NCI-H2171 treated with DMSO at 0.1 percent for 48 hours (cell line): Measurements from ENCODE around the gene KRT16.
"Not testable (repeated sequence)": the region's sequence is repeated elsewhere in the genome, so short reads cannot be mapped to it uniquely, and the experiment has no call there.

Source experiments
- DNase-seq: peaks from one replicate; lab custom pipeline; 2025; lab: John Stamatoyannopoulos, UW

The KRT16 gene

GRCh38 chr17:41628073-41628370 lies 15.5 kb upstream of the KRT16 start:
- DNase-seq, result not testable (repeated sequence)

DNA sequence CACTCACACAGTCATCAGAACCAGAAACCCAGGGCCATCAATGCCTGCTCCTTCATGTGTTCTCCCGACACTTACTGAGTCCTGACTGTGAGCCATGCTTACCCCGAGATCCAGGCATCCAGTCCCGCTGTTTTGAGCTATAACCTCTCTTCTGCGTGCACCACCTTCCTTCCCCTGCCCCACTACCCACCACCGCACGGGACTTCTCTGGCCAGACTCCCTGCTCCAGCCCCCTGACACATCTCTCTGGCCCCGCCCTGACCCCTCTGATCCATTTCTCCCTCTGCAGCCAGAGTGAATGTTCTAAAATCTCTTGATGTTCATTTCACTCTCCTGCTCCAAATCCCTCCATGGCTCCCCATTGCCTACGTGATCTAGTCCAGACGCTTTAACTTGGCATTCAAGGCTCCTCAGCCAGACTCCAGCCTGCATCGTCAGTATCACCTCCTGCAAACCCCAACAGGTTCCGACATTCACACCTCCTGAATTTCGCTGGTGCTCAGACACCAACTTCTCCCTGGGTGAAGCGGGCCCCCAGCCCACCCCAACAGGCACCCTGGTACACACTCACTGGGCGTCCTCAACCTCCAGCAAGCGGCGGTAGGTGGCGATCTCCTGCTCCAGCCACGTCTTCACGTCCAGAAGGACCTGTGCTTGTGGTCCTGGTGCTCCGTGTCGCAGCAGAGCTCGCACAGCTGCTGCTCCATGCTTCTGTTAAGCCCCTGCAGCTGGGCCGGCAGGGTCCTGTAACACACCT lies 14.9 kb upstream of the KRT16 start:
- DNase-seq, result no peak

GRCh38 chr17:41626914-41627295 lies 14.3 kb upstream of the KRT16 start:
- DNase-seq, result not testable (repeated sequence)

- not testable (repeated sequence) for DNase-seq
Observed at GRCh38 chr17:41626028-41626913, 13.7 kb upstream of the KRT16 start.

DNA sequence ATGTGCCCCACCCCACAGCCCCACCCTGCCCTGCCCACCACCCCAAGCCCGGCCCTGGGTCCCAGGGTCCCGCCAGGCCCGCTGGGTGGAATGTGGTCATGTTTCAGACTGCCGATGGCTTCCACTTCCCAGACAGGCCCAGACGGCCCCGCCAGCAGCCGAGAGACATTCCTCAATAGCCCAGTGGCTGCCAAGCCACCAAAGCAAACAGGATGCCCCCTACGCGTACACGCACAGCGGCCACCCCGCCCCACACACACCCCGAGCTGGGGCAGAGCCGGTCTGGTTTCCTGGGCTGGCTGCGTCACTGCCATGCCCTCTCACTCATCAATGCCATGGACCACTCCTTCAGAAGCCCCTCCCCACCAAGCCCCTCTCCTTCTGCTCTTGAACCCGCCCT lies 13.0 kb upstream of the KRT16 start:
- DNase-seq, result no peak

- DNase-seq, result peak; percentile 50
Observed at GRCh38 chr17:41624208-41625101, 11.9 kb upstream of the KRT16 start, which contains the start of gene KRT17. TSS of gene KRT17 (minus strand) at chr17:41624575. CDS start at chr17:41624509, 66 bp downstream.

GRCh38 chr17:41623184-41623861 lies 10.8 kb upstream of the KRT16 start:
- DNase-seq, result not testable (repeated sequence)

- DNase-seq, result not testable (repeated sequence)
Observed at GRCh38 chr17:41622340-41623183, 10.0 kb upstream of the KRT16 start.

DNA sequence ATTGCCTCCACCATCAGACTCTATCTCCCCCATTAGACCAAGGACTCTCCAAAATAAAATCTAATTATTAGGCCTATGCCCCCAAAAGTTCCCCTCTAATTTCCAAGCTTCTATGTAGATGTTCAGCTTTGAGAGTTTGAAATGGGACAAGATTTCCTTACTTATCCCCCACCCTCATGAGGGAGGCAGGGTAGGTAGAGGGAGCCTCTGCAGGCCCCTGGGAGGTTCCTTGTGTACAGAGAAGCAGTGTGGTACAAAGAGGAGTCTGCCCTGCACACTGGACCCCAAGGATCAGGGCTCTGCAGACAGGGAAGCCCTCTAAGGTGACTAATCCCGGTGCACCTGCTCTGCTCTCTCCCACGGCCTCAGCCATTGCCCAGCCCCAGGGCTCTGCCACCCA lies 9.3 kb upstream of the KRT16 start:
- DNase-seq, result no peak

DNA sequence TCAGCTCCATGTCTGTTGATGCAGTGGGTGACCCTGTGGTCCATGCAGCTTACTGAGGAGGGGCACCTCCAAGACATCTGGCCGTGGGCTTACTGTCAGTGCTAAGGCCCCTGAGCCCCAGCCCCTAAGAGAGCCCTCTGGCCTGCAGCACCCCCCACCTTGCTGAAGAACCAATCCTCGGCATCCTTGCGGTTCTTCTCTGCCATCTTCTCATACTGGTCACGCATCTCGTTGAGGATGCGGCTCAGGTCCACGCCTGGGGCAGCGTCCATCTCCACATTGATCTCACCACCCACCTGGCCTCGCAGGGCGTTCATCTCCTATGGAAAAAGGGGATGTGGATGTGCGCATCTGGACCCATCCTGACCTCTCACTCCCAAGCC lies 8.9 kb upstream of the KRT16 start:
- not testable (repeated sequence) for DNase-seq

DNA sequence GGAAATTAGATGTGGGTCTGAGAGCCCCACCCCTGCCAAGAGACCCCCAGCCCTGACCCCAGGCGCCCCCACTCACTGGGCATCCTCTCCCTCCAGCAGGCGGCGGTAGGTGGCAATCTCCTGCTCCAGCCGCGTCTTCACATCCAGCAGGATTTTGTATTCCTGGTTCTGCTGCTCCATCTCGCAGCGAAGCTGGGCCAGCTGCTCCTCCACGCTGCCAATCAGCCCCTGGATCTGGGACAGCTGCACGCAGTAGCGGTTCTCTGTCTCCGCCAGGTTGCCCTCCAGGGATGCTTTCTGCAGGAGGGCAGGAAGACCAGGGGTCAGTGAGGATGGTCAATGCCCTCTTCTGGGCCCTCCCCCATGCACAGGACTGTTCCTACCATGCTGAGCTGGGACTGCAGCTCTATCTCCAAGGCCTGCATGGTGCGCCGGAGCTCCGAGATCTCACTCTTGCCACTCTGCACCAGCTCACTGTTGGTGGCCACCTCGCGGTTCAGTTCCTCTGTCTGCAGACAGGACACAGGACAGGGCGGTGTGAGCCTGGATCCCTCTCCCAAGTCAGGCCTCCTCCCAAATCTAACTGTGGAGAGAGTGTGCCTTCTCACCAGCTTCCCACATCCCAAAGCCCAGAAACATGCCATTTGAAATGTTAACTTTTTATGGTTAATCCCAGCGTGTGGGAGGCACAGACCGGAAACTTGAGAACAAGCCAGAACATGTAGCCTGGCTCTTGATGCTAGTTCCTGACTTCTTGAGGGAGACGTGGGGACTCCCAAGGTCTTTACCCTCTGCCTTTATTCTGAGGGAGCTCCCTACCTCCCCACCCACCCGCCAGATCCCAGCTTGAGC lies 8.2 kb upstream of the KRT16 start:
- DNase-seq, result no peak

DNA sequence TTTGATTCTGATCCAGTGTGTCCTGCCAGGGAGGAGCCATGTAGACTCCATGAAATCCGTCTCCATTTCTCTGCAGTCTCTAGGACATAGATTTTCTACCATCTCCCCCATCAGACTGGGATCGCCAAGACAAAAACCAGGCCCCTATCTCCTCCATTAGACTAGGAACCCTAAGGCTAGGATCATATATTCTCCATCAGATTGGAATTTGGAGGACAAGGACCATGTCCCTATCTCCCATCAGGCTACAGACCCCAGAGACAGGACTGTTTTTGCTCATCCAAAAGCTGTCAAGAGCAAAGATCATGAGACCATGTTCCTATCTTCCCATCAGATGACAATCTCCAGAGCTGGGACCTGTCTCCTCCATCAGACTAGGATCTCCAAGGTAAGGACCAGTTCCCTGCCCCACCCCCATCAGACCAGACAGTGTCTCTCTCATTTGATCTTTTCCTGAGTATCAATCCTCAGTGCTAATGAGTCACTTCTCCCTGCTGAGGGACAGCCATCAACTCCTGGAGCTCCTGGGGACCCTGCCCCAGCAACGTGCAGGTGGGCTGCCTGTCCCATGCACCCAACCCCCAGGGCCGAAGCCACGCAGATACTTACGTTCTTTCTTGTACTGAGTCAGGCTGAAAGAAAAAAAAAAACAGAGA lies 7.5 kb upstream of the KRT16 start:
- not testable (repeated sequence) for DNase-seq

DNA sequence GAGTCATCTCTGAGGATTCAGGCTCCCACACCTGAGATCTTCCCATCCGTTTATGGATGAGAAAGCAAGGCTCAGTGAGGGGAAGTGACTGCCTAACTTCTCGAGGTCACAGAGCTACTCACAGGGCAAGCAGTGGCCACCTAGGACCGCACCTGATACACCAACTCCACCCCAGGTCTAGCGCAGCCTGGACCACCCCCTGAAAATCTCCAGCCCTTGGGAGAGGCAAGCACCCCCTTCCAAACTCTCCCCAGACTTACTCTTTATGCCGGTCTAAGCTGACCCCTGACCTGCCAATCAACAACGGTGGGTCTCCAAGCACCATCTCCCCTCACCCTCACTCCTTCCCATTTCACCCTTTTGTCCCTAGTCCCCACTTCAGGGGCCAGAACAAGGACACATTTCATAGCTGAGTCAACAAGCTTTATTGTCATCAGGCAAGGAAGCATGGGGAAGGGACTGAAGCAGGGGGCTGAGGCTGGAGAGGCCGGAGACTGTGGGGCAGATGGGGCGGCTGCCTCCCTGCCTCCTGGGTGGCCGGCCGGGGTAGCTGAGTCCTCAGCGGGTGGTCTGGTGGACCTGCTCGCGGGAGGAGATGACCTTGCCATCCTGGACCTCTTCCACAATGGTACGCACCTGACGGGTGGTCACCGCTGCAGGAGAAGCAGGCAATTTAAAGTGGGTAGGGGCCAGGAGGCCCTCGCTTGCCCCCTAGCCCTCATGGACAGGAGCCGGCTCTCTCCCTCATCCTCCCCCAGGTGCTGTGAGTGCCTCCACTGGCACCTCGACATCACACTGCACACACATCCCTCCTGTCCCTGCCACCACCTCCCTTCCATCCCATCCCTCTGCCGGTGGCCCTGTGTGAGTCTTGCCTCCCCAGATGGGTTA lies 6.7 kb upstream of the KRT16 start:
- DNase-seq, result no peak

GRCh38 chr17:41618341-41619035 lies 5.9 kb upstream of the KRT16 start:
- no peak for DNase-seq

DNA sequence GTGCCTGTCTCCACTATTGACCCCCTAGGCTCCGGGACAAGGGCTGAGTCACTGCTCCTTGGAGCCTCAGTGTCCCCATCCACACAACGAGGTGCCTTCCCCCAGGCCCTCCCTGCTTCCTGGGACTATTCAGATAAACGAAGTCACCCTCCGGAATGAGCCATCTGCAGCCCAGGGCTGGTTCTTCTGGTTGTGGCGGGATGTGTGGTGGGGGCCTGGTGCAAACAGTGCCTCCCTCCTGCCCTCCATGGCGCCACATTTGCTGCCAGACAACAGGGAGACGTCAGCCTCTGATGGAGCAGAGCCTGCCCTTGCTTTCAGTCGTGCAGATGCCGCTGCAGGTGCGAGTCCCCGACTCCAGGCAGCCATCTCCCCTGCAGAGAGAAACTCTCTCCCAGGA lies 5.1 kb upstream of the KRT16 start:
- no peak for DNase-seq

DNA sequence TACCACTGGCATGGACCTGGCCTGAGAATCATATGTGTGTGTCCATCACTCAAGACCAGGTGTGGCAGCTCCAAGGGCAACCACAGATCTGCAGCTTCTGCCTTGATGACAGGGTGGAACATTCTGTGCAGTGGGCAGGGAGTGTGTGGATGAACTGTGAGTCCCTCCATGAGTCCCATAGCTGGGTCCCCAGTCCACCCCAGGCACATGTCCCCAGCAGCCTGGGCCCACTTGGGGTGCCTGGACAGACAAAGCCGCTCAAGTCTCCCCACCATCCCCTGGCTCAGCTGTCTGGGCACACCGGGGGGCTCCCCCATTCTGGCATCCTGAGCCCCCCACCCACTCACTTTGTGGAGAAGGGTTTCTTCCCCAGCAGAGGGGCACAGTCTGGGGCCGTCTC lies 4.6 kb upstream of the KRT16 start:
- DNase-seq, result no peak

DNA sequence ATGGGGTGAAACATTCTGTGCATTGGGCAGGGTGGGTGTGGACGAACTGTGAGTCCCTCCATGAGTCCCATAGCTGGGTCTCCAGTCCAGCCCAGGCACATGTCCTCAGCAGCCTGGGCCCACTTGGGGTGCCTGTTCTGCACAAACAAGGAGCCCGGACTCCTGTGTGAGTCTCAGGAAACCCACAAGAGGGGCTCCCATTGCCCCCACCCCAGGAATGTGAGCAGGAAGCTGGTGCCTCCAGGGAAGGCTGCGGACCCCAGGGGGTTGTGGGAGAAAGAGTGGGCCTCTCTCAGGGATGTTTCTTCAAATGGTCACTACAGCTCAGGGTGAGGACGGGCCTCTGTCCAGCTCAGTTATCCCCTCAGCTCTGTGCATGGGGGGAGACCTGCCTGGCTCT lies 3.9 kb upstream of the KRT16 start:
- DNase-seq, result not testable (repeated sequence)

GRCh38 chr17:41615454-41615853 lies 2.9 kb upstream of the KRT16 start:
- DNase-seq, result no peak
